Small intestine (tissue), 7 donors: ENCODE results near the gene TRUB2. TPM values are rescaled to one million over a fixed set of nuclear protein-coding genes. Genes with fewer than 3 reads are reported as not detected.
"Not testable (repeated sequence)": the region's sequence is repeated elsewhere in the genome, so short reads cannot be mapped to it uniquely, and the experiment has no call there.

Experiments used
- DNase-seq, 2 donors: peaks; one replicate each; pipeline versions ENCODE4 v3.0.0 to v3.0.0-alpha.2; 2013
- FAIRE-seq: peaks from 2 replicates; lab custom pipeline; 2012; peaks lifted over from hg19 to GRCh38; lab: Jason Lieb, UNC
- H3K27ac ChIP-seq, 3 donors: one replicate each; pipeline ENCODE4 v1.5.1; 2013; ENCODE audit warnings: low read length in 2 of 3, mild to moderate bottlenecking in 2 of 3, control low read depth in 1 of 3, inconsistent platforms in 1 of 3, low read depth in 1 of 3, moderate library complexity in 1 of 3
- H3K27me3 ChIP-seq, 3 donors: one replicate each; pipeline ENCODE4 v1.6.1; 2013; ENCODE audit warnings: low read length in 3 of 3, inconsistent platforms in 1 of 3; ENCODE audit not compliant: control insufficient read depth in 3 of 3, insufficient read depth in 3 of 3
- H3K36me3 ChIP-seq, 3 donors: one replicate each; pipeline ENCODE4 v1.6.1; 2013; ENCODE audit warnings: low read length in 3 of 3, inconsistent platforms in 1 of 3, low read depth in 1 of 3, mild to moderate bottlenecking in 1 of 3, moderate library complexity in 1 of 3; ENCODE audit not compliant: control insufficient read depth in 3 of 3, insufficient read depth in 2 of 3
- H3K4me1 ChIP-seq, 3 donors: one replicate each; pipeline ENCODE4 v1.6.1; 2013; ENCODE audit warnings: low read length in 2 of 3, inconsistent platforms in 1 of 3, low read depth in 1 of 3, mild to moderate bottlenecking in 1 of 3, moderate library complexity in 1 of 3; ENCODE audit not compliant: control insufficient read depth in 3 of 3, insufficient read depth in 2 of 3
- H3K4me3 ChIP-seq, 3 donors: one replicate each; pipeline ENCODE4 v1.5.1; 2013; ENCODE audit warnings: low read length in 3 of 3, control low read depth in 1 of 3, inconsistent platforms in 1 of 3, low read depth in 1 of 3, mild to moderate bottlenecking in 1 of 3, moderate library complexity in 1 of 3
- H3K9me3 ChIP-seq, 2 donors: one replicate each; pipeline ENCODE4 v1.6.1; 2013; ENCODE audit warnings: low read depth in 1 of 2, low read length in 1 of 2; ENCODE audit not compliant: control insufficient read depth in 2 of 2, insufficient read depth in 1 of 2
- WGBS, 3 donors: extraction: QIAGEN DNeasy Blood & Tissue Kit; methylation state at CpG; one replicate each; pipeline ENCODE4 v1.1.7; 2013; 5-methylcytosine and 5-hydroxymethylcytosine counted together
- polyA plus RNA-seq, 4 donors: library from polyadenylated mRNA; stranded (reverse) in 3 of 4; unstranded in 1 of 4; fragments of 200-250 nt in 3 of 4; fragments of 120-200 nt in 1 of 4; gene quantifications; one replicate each; pipeline versions ENCODE4 v1.2.1 to v1.2.3, GENCODE V29; 2013
- donor health status: healthy with polysubstance abuse.
- donor health status: control.
- donor health status: control.
- donor health status: Bipolar disorder and iron deficiency.
- donor health status: healthy.

The TRUB2 gene
- polyA plus RNA-seq, 4 donors = 17.0 to 35.3 (median 24.5) TPM

DNA sequence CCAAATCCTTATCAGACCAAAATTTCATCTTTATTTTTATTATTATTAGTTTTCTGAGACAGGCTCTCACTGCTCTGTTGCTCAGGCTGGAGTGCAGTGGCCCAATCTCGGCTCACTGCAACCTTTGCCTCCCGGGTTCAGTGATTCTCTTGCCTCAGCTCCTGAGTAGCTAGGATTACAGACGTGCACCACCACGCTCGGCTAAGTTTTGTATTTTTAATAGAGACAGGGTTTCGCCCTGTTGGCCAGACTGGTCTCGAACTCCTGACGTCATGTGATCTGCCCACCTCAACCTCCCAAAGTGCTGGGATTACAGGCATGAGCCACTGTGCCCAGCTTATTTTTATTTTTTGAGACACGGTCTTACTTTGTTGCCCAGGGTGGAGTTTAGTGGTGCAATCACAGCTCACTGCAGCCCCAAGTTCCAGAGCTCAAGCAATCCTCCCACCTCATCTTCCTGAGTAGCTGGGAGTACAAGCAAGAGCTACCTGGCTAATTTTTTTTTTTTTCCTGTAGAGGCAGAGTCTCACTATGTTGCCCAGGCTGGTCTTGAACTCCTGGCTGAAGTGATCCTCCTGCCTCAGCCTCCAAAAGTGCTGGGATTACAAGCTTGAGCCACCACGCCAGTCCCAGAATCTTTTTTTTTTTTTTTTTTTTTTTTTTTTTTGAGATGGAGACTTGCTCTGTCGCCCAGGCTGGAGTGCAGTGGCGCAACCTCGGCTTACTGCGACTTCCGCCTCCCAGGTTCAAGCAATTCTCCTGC is 16.8 kb upstream of the TRUB2 start:
- not testable (repeated sequence) for H3K9me3 ChIP-seq, DNase-seq, FAIRE-seq, H3K4me3 ChIP-seq, H3K27me3 ChIP-seq
- WGBS, 3 donors = 90 to 94% (median 93%) methylated on average over 15 of the region's 15 CpGs
- Histone ChIP-seq H3K4me1 (peaks cover 0 to 11% (median 0%) of the 10 kb centered on the region in 3 donors), H3K27ac (peak overlapping the region in 1 of 3 donors; percentile 85), H3K36me3 (peaks cover 2 to 32% (median 4%) of the 10 kb centered on the region in 3 donors)

DNA sequence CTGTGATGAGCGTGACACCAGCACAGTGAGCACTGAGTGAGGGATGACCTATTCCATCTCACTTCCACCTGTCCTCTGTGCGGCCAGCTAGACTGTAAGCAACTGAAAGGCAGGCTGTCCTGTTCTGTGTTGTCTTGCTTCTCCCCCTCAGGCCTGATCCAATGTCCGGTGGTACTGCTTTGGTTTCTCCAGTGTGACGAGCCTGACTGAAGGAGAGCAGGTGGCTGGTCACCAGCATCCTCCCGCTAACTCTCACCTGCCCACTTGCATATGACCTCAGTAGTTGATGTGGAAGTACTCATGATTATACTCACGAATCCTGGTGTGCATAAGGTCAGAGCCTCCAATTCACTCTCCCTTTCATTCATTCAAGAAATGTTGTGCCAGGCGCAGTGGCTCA is 15.7 kb upstream of the TRUB2 start:
- WGBS, 3 donors = 92 to 94% (median 94%) methylated on average over 7 of the region's 7 CpGs
- no peaks in the 10 kb centered on the region for H3K27me3 ChIP-seq
- H3K4me3 ChIP-seq = no peak overlapping the region
- FAIRE-seq (no peak), DNase-seq (no peak)
- peaks cover 0 to 16% (median 2%) of the 10 kb centered on the region in 3 donors for H3K4me1 ChIP-seq
- no peaks in the 10 kb centered on the region for H3K9me3 ChIP-seq
- peaks cover 0 to 32% (median 2%) of the 10 kb centered on the region in 3 donors for H3K36me3 ChIP-seq
- no peak overlapping the region for H3K27ac ChIP-seq

- 85 to 93% (median 88%) methylated on average over 2 of the region's 2 CpGs for WGBS, 3 donors
- Histone ChIP-seq H3K4me1 (peaks cover 0 to 21% (median 11%) of the 10 kb centered on the region in 3 donors), H3K36me3 (peaks cover 0 to 42% (median 2%) of the 10 kb centered on the region in 3 donors), H3K9me3 (no peaks in the 10 kb centered on the region), H3K27ac (no peak overlapping the region), H3K4me3 (no peak overlapping the region), H3K27me3 (no peaks in the 10 kb centered on the region)
- FAIRE-seq (no peak), DNase-seq (no peak)
Measured at GRCh38 chr9:128335914-128336313, 13.7 kb upstream of the TRUB2 start.

- DNase-seq = no peak
- no peak for FAIRE-seq
- 83 to 99% (median 83%) methylated on average over 7 of the region's 7 CpGs for whole genome bisulfite sequencing, 3 donors
- Histone ChIP-seq H3K4me3 (no peak overlapping the region), H3K9me3 (no peaks in the 10 kb centered on the region), H3K36me3 (peaks cover 0 to 42% (median 2%) of the 10 kb centered on the region in 3 donors), H3K27ac (no peak overlapping the region), H3K4me1 (peaks cover 0 to 21% (median 11%) of the 10 kb centered on the region in 3 donors), H3K27me3 (no peaks in the 10 kb centered on the region)
Measured at GRCh38 chr9:128335161-128335560, 12.9 kb upstream of the TRUB2 start.

DNA sequence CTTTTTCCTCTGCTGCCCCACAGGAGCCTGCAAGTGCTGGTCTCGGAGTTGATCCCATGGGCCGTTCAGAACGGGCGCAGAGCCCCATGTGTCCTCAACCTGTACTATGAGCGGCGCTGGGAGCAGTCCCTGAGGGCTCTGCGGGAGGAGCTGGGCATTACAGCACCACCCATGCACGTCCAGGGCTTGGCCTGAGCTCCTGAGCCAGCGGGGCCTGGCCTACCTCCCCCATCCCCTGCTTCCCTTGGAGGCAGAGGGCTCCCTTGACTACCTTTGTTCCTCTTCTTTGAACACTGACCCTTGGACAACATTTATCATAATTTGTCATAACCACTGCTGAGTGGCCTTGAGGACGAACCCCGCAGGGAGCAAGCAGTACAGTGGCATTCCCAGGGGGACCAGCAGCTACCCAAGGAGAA is 11.2 kb upstream of the TRUB2 start:
- H3K4me1 ChIP-seq = peaks cover 0 to 36% (median 14%) of the 10 kb centered on the region in 3 donors
- H3K27ac ChIP-seq = peak overlapping the region in 2 of 3 donors; percentile 27 to 34
- H3K36me3 ChIP-seq = peaks cover 0 to 48% (median 2%) of the 10 kb centered on the region in 3 donors
- no peaks in the 10 kb centered on the region for H3K27me3 ChIP-seq
- no peaks in the 10 kb centered on the region for H3K9me3 ChIP-seq
- FAIRE-seq (no peak), DNase-seq (peak; percentile 68 to 78)
- WGBS, 3 donors = 38 to 72% (median 49%) methylated on average over 11 of the region's 11 CpGs
- H3K4me3 ChIP-seq = no peak overlapping the region

DNA sequence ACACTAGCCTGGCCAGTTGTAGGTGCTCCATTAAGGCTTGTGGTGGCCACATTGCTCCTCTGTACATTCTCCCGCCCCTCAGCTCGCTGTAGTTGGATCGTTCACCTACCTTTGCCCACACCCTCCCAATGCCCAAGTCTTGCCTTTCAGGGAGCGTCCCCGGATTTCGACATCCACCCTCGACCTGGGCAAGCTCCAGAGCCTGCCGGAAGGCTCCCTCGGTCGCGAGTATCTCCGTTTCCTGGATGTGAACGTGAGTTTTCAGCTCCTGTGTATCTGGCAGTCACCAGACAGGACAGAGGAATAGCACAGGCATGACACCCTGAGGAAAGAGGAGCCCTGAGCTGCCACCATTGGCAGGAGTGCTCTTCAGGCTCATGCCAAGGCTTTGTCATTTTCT is 3.4 kb upstream of the TRUB2 start:
- Histone ChIP-seq H3K4me3 (no peak overlapping the region), H3K36me3 (peaks cover 0 to 60% (median 3%) of the 10 kb centered on the region in 3 donors), H3K27ac (no peak overlapping the region), H3K27me3 (no peaks in the 10 kb centered on the region), H3K4me1 (peaks cover 7 to 43% (median 14%) of the 10 kb centered on the region in 3 donors), H3K9me3 (no peaks in the 10 kb centered on the region)
- no peak for DNase-seq
- WGBS, 3 donors = 73 to 85% (median 82%) methylated on average over 13 of the region's 13 CpGs
- no peak for FAIRE-seq

DNA sequence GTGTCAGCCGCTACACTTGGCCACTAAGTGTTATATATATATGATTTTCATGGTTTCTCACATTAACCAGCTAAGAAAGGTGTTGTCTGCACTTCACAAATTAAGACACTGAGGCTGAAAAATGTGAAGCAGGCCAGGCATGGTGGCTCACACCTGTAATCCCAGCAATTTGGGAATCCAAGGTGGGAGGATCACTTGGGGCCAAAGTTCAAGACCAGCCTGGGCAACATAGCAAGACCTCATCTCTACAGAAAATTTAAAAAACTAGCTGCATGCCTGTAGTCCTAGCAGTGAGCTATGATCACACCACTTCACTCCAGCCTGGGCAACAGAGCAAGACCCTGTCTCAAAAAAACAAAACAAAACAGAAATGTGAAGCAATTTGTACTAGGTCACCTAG is 2.2 kb upstream of the TRUB2 start:
- H3K4me1 ChIP-seq = peaks cover 7 to 37% (median 11%) of the 10 kb centered on the region in 3 donors
- no peak overlapping the region for H3K4me3 ChIP-seq
- H3K9me3 ChIP-seq = no peaks in the 10 kb centered on the region
- peaks cover 0 to 70% (median 3%) of the 10 kb centered on the region in 3 donors for H3K36me3 ChIP-seq
- H3K27ac ChIP-seq = no peak overlapping the region
- 85 to 100% (median 89%) methylated on average over 1 of the region's 1 CpG for WGBS, 3 donors
- DNase-seq (no peak), FAIRE-seq (no peak)
- H3K27me3 ChIP-seq = no peaks in the 10 kb centered on the region

GRCh38 chr9:128323791-128324190 is 1.5 kb upstream of the TRUB2 start:
- H3K27me3 ChIP-seq = no peaks in the 10 kb centered on the region
- no peak for DNase-seq
- H3K36me3 ChIP-seq = peaks cover 0 to 71% (median 3%) of the 10 kb centered on the region in 3 donors
- WGBS, 3 donors = 81 to 87% (median 85%) methylated on average over 12 of the region's 12 CpGs
- peak overlapping the region in 2 of 3 donors; percentile 83 to 88 for H3K4me3 ChIP-seq
- no peak for FAIRE-seq
- no peaks in the 10 kb centered on the region for H3K9me3 ChIP-seq
- H3K4me1 ChIP-seq = peaks cover 7 to 31% (median 11%) of the 10 kb centered on the region in 3 donors
- peak overlapping the region in 2 of 3 donors; percentile 88 to 99 for H3K27ac ChIP-seq
